Gastroesophageal sphincter (tissue), 4 donors: ENCODE results near the gene GATA1. TPM values are rescaled to one million over a fixed set of nuclear protein-coding genes. Genes with fewer than 3 reads are reported as not detected.

Experiments
- ATAC-seq: fragments of 150-250 bp; one replicate; pipeline ENCODE4 v1.9.1; 2016; ENCODE audit warnings: mild to moderate bottlenecking, moderate library complexity
- H3K27ac ChIP-seq, 4 donors: fragments of 200-600 bp; sonication (generic) in 3 of 4; 1 replicate in 3 of 4; 2 replicates in 1 of 4; pipeline ENCODE4 v1.5.1; 2016 to 2019
- H3K27me3 ChIP-seq: fragments of 200-600 bp; sonication (generic); one replicate; pipeline ENCODE4 v1.5.1; 2019
- H3K36me3 ChIP-seq, 2 donors: fragments of 200-600 bp; sonication (generic); one replicate each; pipeline ENCODE4 v1.5.1; 2019; ENCODE audit warnings: control low read depth in 1 of 2
- H3K4me1 ChIP-seq, 3 donors: fragments of 200-600 bp; sonication (generic); 1 replicate in 2 of 3; 2 replicates in 1 of 3; pipeline ENCODE4 v1.5.1; 2016 to 2019; ENCODE audit warnings: control low read depth in 2 of 3
- H3K4me3 ChIP-seq, 2 donors: fragments of 200-600 bp; sonication (generic); one replicate each; pipeline ENCODE4 v1.5.1; 2019; ENCODE audit warnings: mild to moderate bottlenecking in 1 of 2, moderate library complexity in 1 of 2
- H3K9me3 ChIP-seq, 3 donors: fragments of 200-600 bp; sonication (generic); one replicate each; pipeline ENCODE4 v1.5.1; 2017 to 2019; ENCODE audit warnings: control low read depth in 2 of 3
- CTCF ChIP-seq, 4 experiments: fragments of 200-600 bp in 2 of 4; fragments of 450-650 bp in 2 of 4; sonication (generic) in 1 of 4; IDR thresholded peaks; one replicate each; pipeline ENCODE4 v1.5.1; 2017 to 2019; ENCODE audit warnings: antibody characterized with exemption in 4 of 4, mild to moderate bottlenecking in 2 of 4, moderate library complexity in 2 of 4
- EP300 ChIP-seq: sonication (generic); formaldehyde crosslinking; IDR thresholded peaks from one replicate; pipeline ENCODE4 v1.6.1; 2017; ENCODE audit warnings: antibody characterized with exemption, mild to moderate bottlenecking
- POLR2A ChIP-seq, 2 donors: fragments of 450-650 bp; IDR thresholded peaks; one replicate each; pipeline ENCODE4 v1.6.1; 2017; ENCODE audit warnings: antibody characterized with exemption in 2 of 2, mild to moderate bottlenecking in 2 of 2, moderate library complexity in 1 of 2
- POLR2AphosphoS5 ChIP-seq: sonication (generic); formaldehyde crosslinking; IDR thresholded peaks from one replicate; pipeline ENCODE4 v1.6.1; 2017; ENCODE audit warnings: antibody characterized with exemption
- WGBS, 2 donors: methylation state at CpG; one replicate each; pipeline ENCODE4 v1.1.5; 2018; ENCODE audit warnings: low coverage in 1 of 2; 5-methylcytosine and 5-hydroxymethylcytosine counted together
- total RNA-seq, 4 donors: library from RNA; depleted of rRNA; stranded (reverse); fragments of >200 nt; gene quantifications; one replicate each; pipeline ENCODE4 v1.1.0, GENCODE V29; 2016

GATA1 gene
- total RNA-seq, 4 donors from 2014 or later, result not detected

- 83 to 89% methylated on average over 5 to 6 of the region's 6 CpGs for WGBS, 2 donors
- Histone ChIP-seq H3K36me3 (no peaks in the 10 kb centered on the region), H3K27me3 (no peaks in the 10 kb centered on the region), H3K4me1 (no peaks in the 10 kb centered on the region), H3K4me3 (no peak overlapping the region), H3K27ac (no peak overlapping the region), H3K9me3 (no peaks in the 10 kb centered on the region)
- no peak for ATAC-seq
- TF ChIP-seq CTCF (IDR thresholded peaks at IDR 0.05) (no peak), POLR2A (IDR thresholded peaks at IDR 0.05) (no peak), EP300 (no peak), POLR2AphosphoS5 (no peak)
These were observed 13.8 kb upstream of the GATA1 start for GRCh38 chrX:48772602-48773001.

DNA sequence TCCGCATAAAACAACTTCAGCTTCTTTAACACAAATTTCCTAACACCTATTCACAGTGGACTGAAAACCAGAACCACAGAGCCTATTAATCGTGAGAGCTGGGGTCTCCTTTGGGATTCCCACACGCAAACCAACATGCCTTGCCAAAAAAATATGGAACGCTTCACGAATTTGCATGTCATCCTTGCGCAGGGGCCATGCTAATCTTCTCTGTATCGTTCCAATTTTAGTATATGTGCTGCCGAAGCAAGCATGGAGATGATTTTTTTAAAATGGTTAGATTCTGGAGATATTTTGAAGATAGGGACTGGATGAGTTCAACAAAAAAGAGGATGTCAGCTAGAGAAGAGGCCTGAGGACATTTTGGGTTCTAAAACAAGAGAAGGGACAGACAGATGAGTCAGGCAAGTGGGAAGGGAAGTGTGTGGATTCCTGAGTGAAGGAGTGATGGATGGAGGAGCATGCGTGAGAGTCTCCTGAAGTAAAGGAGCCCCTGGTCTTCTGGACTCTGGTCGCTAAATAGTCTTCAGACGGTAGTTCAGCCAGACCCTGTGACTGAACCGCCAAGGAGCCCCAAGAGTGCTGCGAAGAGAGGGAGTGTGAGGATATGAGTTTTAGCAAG lies 9.5 kb upstream of the GATA1 start:
- H3K4me3 ChIP-seq, result no peak overlapping the region
- H3K27me3 ChIP-seq, result no peaks in the 10 kb centered on the region
- H3K36me3 ChIP-seq, result no peaks in the 10 kb centered on the region
- TF ChIP-seq EP300 (no peak), CTCF (IDR thresholded peaks at IDR 0.05) (no peak), POLR2A (IDR thresholded peaks at IDR 0.05) (no peak), POLR2AphosphoS5 (no peak)
- H3K9me3 ChIP-seq, result no peaks in the 10 kb centered on the region
- WGBS, 2 donors, result 61 to 80% methylated on average over 2 to 11 of the region's 13 CpGs
- ATAC-seq, result no peak
- H3K27ac ChIP-seq, result no peak overlapping the region
- no peaks in the 10 kb centered on the region for H3K4me1 ChIP-seq

DNA sequence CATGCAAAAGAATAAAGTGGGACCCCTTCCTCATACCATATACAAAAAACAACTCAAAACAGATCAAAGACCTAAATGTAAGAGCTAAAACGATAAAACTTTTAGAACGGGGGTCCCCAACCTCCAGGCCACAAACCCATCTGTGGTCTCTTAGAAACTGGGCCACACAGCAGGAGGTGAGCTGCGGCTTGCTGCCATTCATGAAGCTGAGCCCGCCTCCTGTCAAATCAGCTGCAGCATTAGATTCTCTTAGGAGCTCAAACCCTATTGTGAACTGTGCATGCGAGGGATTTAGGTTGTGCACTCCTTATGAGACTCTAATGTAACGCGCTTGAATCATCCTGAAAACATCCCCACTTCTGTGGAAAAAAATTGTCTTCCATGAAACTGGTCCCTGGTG lies 7.0 kb upstream of the GATA1 start:
- Histone ChIP-seq H3K27me3 (no peaks in the 10 kb centered on the region), H3K9me3 (no peaks in the 10 kb centered on the region), H3K36me3 (no peaks in the 10 kb centered on the region), H3K4me1 (no peaks in the 10 kb centered on the region), H3K4me3 (no peak overlapping the region), H3K27ac (no peak overlapping the region)
- 73 to 84% methylated on average over 5 of the region's 7 CpGs for WGBS, 2 donors
- ATAC-seq, result no peak
- no peak for TF ChIP-seq POLR2A (IDR thresholded peaks at IDR 0.05)
- no peak for TF ChIP-seq CTCF (IDR thresholded peaks at IDR 0.05)
- no peak for TF ChIP-seq POLR2AphosphoS5
- no peak for TF ChIP-seq EP300

- Histone ChIP-seq H3K36me3 (no peaks in the 10 kb centered on the region), H3K27ac (no peak overlapping the region), H3K27me3 (no peaks in the 10 kb centered on the region), H3K4me1 (no peaks in the 10 kb centered on the region), H3K9me3 (no peaks in the 10 kb centered on the region), H3K4me3 (no peak overlapping the region)
- 81 to 100% methylated on average over 1 to 5 of the region's 6 CpGs for WGBS, 2 donors
- TF ChIP-seq POLR2A (IDR thresholded peaks at IDR 0.05), result no peak
- no peak for TF ChIP-seq EP300
- TF ChIP-seq POLR2AphosphoS5, result no peak
- TF ChIP-seq CTCF (IDR thresholded peaks at IDR 0.05), result no peak
- no peak for ATAC-seq
These were observed 4.7 kb upstream of the GATA1 start for GRCh38 chrX:48781705-48782104.

DNA sequence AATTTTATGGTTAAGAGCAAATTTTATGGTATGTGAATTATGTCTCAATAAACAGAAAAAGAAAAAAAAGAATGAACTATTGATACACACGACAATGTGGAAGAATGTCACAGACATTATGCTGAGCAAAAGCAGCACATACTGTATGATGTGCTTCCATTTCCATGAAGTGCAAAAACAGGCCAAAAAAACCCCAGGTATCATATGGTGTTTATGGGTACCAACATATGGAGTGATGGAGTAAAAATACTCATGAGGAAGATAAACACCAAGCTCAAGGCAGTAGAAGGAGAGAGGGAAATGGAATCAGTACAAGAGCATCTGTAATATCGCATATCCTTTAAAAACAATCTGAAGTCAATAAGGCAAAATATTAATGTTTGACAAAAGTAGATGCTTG lies 4.2 kb upstream of the GATA1 start:
- 57 to 70% methylated on average over 2 of the region's 2 CpGs for WGBS, 2 donors
- Histone ChIP-seq H3K27ac (no peak overlapping the region), H3K4me1 (no peaks in the 10 kb centered on the region), H3K36me3 (no peaks in the 10 kb centered on the region), H3K9me3 (no peaks in the 10 kb centered on the region), H3K27me3 (no peaks in the 10 kb centered on the region), H3K4me3 (no peak overlapping the region)
- TF ChIP-seq EP300, result no peak
- TF ChIP-seq POLR2AphosphoS5, result no peak
- TF ChIP-seq CTCF (IDR thresholded peaks at IDR 0.05), result no peak
- no peak for ATAC-seq
